Measurements from ENCODE around the gene NTN1.

DNA sequence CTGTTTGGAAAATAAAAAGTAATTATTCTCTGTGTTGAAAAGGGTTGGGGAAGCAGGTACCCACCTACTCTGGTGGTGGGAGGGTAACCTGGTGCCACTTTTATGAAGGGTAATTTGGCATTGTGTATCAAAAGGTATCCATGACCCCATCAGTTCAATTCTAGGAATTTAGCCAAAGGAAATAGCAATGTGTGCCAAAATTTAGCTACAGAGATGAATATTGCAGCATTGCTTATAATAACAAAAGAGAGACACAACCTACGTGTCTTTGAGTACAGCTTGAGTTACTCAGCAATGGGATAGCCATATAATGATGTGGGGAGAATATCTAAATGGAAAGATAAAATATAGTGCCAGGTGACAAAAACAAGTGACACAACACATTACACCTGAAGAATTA is 170.7 kb downstream of the NTN1 start:
- TF ChIP-seq CTCF (conservative IDR thresholded peaks at IDR 0.05; ENCODE audit: low read length) (no peak), EZH2phosphoT487 (IDR thresholded peaks at IDR 0.05; ENCODE audit: borderline replicate concordance, low read depth, low read length) (no peak)

All from OCI-LY7 (cell line).